OCI-LY3 (cell line): Measurements from ENCODE around the gene ADGRD1.

Experiments used
- EZH2phosphoT487 ChIP-seq: fragments of 200-600 bp; shearing (Covaris generic); IDR thresholded peaks from 2 replicates; pipeline ENCODE4 v1.6.1; 2018; ENCODE audit warnings: antibody characterized with exemption, mixed run types, low read depth
- TF ChIP-seq, protein P1 (sequence below): fragments of 200-600, 300-600 bp; sonication (generic); IDR thresholded peaks from 2 replicates; pipeline ENCODE4 v1.5.1; 2014; ENCODE audit warnings: antibody characterized with exemption, low read length, low read depth

DNA sequence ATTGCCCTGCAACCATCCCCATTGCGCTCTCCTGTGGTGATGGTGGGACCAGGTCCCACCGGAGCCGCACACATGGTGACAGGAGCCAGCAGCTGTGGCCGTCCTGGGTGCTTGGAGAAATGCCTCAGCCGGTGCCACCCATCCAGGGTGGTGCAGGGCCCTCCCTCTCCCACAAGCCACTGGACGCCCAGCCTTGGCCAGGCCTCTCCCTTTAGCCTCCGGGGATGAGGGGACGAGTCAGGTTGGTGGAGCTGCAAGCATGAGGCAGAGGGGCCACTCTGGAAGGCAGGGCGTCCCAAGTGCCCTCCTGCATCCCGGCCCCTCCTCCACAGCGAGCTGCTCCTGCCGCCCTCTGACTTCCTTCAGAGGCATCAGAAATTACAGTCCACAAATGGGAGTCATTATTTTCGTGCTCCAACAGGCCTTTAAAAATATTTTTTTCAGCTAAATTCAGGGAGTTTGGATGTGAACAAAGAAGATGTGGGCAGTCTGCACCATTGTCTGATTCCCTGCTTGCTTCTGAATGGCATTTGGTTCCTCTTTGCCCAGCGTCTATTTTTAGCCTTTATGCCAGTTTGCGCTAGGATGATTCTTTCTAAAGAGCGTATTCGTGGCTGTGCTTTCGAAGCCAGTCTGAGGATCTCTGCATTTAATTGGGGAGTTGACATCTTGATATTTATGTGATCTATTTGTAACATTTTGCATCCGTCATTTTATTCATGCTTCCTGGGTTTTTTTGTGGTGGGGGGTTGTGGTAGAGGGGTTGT, 189.4 kb downstream of the ADGRD1 start:
- TF ChIP-seq, protein P1, sequence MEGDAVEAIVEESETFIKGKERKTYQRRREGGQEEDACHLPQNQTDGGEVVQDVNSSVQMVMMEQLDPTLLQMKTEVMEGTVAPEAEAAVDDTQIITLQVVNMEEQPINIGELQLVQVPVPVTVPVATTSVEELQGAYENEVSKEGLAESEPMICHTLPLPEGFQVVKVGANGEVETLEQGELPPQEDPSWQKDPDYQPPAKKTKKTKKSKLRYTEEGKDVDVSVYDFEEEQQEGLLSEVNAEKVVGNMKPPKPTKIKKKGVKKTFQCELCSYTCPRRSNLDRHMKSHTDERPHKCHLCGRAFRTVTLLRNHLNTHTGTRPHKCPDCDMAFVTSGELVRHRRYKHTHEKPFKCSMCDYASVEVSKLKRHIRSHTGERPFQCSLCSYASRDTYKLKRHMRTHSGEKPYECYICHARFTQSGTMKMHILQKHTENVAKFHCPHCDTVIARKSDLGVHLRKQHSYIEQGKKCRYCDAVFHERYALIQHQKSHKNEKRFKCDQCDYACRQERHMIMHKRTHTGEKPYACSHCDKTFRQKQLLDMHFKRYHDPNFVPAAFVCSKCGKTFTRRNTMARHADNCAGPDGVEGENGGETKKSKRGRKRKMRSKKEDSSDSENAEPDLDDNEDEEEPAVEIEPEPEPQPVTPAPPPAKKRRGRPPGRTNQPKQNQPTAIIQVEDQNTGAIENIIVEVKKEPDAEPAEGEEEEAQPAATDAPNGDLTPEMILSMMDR = no peak
- TF ChIP-seq EZH2phosphoT487 = no peak
